PC-3 (cell line): ENCODE data around the gene TEX13B. TPM values are rescaled to one million over a fixed set of nuclear protein-coding genes. Genes with fewer than 3 reads are reported as not detected.

Source experiments
- ATAC-seq: fragments of 200-7000 bp; cut with Tn5 transposase; 2 replicates; pipeline ENCODE4 v1.9.1; 2020; ENCODE audit warnings: mild to moderate bottlenecking, moderate library complexity
- BruUV-seq: library from RNA; stranded (reverse); fragments of 400-500 nt; replicated peaks from 2 replicates; lab custom pipeline; 2021; lab: Mats Ljungman, UMichigan
- CTCF ChIA-PET: fragments of 300-600 bp; sonication (Branson Sonifier 250); formaldehyde crosslinking; loops from one replicate; lab custom pipeline; 2022; ENCODE audit warnings: antibody characterized with exemption; lab: Charles Lee
- POLR2A ChIA-PET: fragments of 300-600 bp; sonication (Branson Sonifier 250); formaldehyde crosslinking; loops from one replicate; lab custom pipeline; 2022; ENCODE audit warnings: antibody characterized with exemption; ENCODE audit not compliant: unreplicated experiment; lab: Charles Lee
- DNase-seq: peaks from one replicate; pipeline ENCODE4 v3.0.0-alpha.2; 2015
- H2AFZ ChIP-seq: fragments of 300-600 bp; sonication (generic); 2 replicates; pipeline ENCODE4 v1.6.0; 2016; ENCODE audit warnings: antibody characterized with exemption, low read length
- H3F3A ChIP-seq: fragments of 300-600 bp; sonication (generic); one replicate; pipeline ENCODE4 v1.6.0; 2017; ENCODE audit warnings: antibody characterized with exemption, low read length, control low read depth, mild to moderate bottlenecking; ENCODE audit not compliant: unreplicated experiment
- H3K27ac ChIP-seq: fragments of 300-600 bp; sonication (generic); 2 replicates; pipeline ENCODE4 v1.5.1; 2016; ENCODE audit warnings: mild to moderate bottlenecking, low read length
- H3K27me3 ChIP-seq: fragments of 300-600 bp; sonication (generic); 2 replicates; pipeline ENCODE4 v1.6.1; 2016; ENCODE audit warnings: low read length, mixed read lengths
- H3K36me3 ChIP-seq: fragments of 300-600 bp; sonication (generic); 2 replicates; pipeline ENCODE4 v1.6.1; 2016; ENCODE audit warnings: low read depth, mixed run types, low read length, mixed read lengths
- H3K4me1 ChIP-seq: fragments of 300-600 bp; sonication (generic); 2 replicates; pipeline ENCODE4 v1.5.1; 2016; ENCODE audit warnings: low read length; ENCODE audit not compliant: insufficient read depth
- H3K4me2 ChIP-seq: fragments of 300-600 bp; sonication (generic); 2 replicates; pipeline ENCODE4 v1.6.0; 2016; ENCODE audit warnings: low read length
- H3K4me3 ChIP-seq: fragments of 300-600 bp; sonication (generic); 2 replicates; pipeline ENCODE4 v1.5.1; 2016; ENCODE audit warnings: mild to moderate bottlenecking, low read length, mixed read lengths
- H3K79me2 ChIP-seq: fragments of 300-600 bp; sonication (generic); 2 replicates; pipeline ENCODE4 v1.6.1; 2017; ENCODE audit warnings: low read length, mixed read lengths
- H3K9ac ChIP-seq: fragments of 300-600 bp; sonication (generic); 2 replicates; pipeline ENCODE4 v1.6.0; 2016; ENCODE audit warnings: mild to moderate bottlenecking, low read length
- H3K9me2 ChIP-seq: fragments of 300-600 bp; sonication (generic); replicated peaks from 2 replicates; pipeline ENCODE4 v1.6.1; 2016; ENCODE audit warnings: mixed run types, low read length, mixed read lengths
- H3K9me3 ChIP-seq: fragments of 300-600 bp; sonication (generic); 2 replicates; pipeline ENCODE4 v1.6.1; 2016; ENCODE audit warnings: low read length, mixed read lengths
- H4K20me1 ChIP-seq: fragments of 300-600 bp; sonication (generic); 2 replicates; pipeline ENCODE4 v1.6.1; 2016; ENCODE audit warnings: low read length, mixed read lengths
- EZH2 ChIP-seq: fragments of 300-600 bp; sonication (generic); IDR thresholded peaks from one replicate; pipeline ENCODE4 v1.6.1; 2017; ENCODE audit warnings: antibody characterized with exemption, mild to moderate bottlenecking, low read length; ENCODE audit not compliant: unreplicated experiment
- EZH2phosphoT487 ChIP-seq: fragments of 300-600 bp; sonication (generic); IDR thresholded peaks from 2 replicates; pipeline ENCODE4 v1.6.1; 2018; ENCODE audit warnings: mild to moderate bottlenecking, antibody characterized with exemption, low read length, borderline replicate concordance
- intact Hi-C: fragments of 100-400 bp; cut with micrococcal nuclease; formaldehyde crosslinking; loops from 2 replicates; pipeline ENCODE4 v1.9.0; 2023
- total RNA-seq: library from RNA; depleted of rRNA; stranded (reverse); fragments of >200 nt; gene quantifications from 2 replicates; pipeline ENCODE4 v1.2.3, GENCODE V29; 2014
- TF ChIP-seq, protein P1 (sequence below): fragments of 300-600 bp; sonication (generic); conservative IDR thresholded peaks from 2 replicates; pipeline ENCODE4 v1.5.1; 2017; ENCODE audit warnings: antibody characterized with exemption, low read depth, mild to moderate bottlenecking, low read length

The TEX13B gene
- total RNA-seq, 1 experiment from 2014 or later, result not detected

DNA sequence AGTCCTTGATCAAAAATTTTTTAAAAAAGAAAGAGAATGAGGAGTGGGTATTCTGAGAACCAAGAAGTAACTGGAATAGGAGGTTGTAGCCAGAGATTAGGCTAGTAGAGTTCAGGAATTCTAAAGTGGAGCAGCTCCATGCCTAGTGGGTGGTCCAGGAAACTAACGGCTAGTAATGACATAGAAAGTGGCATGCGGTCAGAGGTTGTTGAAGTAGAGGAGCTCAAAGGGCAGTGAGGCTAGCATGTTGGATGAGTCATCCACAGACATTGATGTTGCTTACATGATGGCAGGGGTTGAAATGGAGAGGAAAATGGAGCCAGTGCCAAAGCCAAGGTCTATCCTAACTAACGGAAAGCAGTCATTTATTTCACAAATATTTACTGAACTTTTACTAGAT, 42.1 kb downstream of the TEX13B start:
- Histone ChIP-seq H3K4me1 (no peaks in the 10 kb centered on the region), H3K27me3 (no peaks in the 10 kb centered on the region), H3K9ac (no peak overlapping the region), H3K9me2 (no peaks in the 10 kb centered on the region), H3F3A (no peaks in the 10 kb centered on the region), H3K9me3 (no peaks in the 10 kb centered on the region), H3K27ac (no peak overlapping the region), H3K36me3 (no peaks in the 10 kb centered on the region), H4K20me1 (no peaks in the 10 kb centered on the region), H2AFZ (no peak overlapping the region), H3K4me3 (no peak overlapping the region), H3K79me2 (no peaks in the 10 kb centered on the region), H3K4me2 (no peak overlapping the region)
- DNase-seq (no peak), ATAC-seq (no peak)
- ChIA-PET CTCF (no interaction called here), POLR2A (no interaction called here)
- intact Hi-C loops, result no loop called here
- no TSS peak for BruUV-seq
- TF ChIP-seq EZH2 (no peak), EZH2phosphoT487 (no peak)
- TF ChIP-seq, protein P1, sequence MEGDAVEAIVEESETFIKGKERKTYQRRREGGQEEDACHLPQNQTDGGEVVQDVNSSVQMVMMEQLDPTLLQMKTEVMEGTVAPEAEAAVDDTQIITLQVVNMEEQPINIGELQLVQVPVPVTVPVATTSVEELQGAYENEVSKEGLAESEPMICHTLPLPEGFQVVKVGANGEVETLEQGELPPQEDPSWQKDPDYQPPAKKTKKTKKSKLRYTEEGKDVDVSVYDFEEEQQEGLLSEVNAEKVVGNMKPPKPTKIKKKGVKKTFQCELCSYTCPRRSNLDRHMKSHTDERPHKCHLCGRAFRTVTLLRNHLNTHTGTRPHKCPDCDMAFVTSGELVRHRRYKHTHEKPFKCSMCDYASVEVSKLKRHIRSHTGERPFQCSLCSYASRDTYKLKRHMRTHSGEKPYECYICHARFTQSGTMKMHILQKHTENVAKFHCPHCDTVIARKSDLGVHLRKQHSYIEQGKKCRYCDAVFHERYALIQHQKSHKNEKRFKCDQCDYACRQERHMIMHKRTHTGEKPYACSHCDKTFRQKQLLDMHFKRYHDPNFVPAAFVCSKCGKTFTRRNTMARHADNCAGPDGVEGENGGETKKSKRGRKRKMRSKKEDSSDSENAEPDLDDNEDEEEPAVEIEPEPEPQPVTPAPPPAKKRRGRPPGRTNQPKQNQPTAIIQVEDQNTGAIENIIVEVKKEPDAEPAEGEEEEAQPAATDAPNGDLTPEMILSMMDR, result no peak

DNA sequence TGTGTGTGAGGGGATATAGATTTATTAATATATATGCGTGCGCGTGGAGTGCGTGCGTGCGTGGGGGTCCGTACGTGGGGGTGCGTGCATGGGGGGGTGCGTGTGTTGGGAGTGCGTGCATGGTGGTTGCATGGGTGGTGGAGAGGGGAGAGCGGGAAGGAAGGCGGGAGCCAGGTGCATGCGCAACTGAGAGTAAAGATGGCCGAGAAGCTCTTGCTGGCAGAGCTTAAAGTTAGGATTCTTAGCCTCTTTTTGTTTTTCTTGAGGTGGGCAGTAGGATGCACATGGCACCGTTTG, 45.8 kb downstream of the TEX13B start:
- CTCF ChIA-PET, result no interaction called here
- no peak overlapping the region for H3K9ac ChIP-seq
- POLR2A ChIA-PET, result no interaction called here

DNA sequence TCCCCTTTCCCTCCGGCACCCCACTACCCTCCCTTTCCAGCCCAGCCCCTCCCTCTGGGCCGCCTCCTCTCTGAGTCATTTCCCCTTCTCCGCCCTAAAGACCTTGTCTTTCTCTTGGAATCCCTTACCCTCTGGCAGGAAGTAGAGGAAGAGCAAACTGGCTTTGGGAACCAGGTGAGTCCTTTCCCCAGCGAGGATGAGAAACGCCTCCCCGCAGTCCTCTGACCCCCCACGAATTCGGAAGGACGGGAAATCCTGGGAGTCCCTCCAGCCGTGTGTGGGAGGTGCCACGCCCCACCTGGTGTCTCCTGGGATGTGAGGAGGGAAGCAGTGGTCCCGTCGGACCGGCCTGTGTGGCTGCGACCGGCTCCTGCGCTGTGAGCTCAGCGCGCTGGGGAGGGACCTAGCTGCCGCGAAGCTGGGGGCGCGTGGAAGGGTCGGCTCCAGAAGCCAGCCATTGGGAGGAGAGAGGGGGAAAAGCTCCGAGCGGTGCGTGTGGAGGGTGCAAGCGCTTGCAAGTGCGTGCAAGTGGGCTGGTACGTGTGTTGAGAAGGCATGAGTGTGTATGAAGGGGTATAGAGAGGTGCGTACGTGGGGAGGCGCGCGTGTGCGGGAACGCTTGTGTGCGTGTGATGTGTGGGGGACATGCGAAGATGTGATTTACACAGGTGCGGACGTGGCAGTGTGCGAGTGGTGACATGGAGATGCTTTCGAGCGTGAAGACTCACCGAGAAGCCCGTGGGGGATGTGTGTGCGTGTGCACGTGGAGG, 46.3 kb downstream of the TEX13B start:
- H4K20me1 ChIP-seq, result no peaks in the 10 kb centered on the region
- ATAC-seq, result peak; percentile 80
- no TSS peak for BruUV-seq
- ChIA-PET CTCF (no interaction called here), POLR2A (no interaction called here)
- TF ChIP-seq, protein P1, result no peak
- TF ChIP-seq EZH2, result no peak
- TF ChIP-seq EZH2phosphoT487, result no peak
- no peaks in the 10 kb centered on the region for H3F3A ChIP-seq
- H3K36me3 ChIP-seq, result no peaks in the 10 kb centered on the region
- H3K27me3 ChIP-seq, result no peaks in the 10 kb centered on the region
- no peaks in the 10 kb centered on the region for H3K9me3 ChIP-seq
- peak overlapping the region; percentile 50 for H3K4me3 ChIP-seq
- no peak overlapping the region for H3K27ac ChIP-seq
- H3K4me1 ChIP-seq, result no peaks in the 10 kb centered on the region
- intact Hi-C loops, result no loop called here
- peak; percentile 49 for DNase-seq
- no peaks in the 10 kb centered on the region for H3K79me2 ChIP-seq
- H2AFZ ChIP-seq, result peak overlapping the region; percentile 57; the same call in 1 of the 2 replicates
- no peak overlapping the region for H3K9ac ChIP-seq
- peak overlapping the region; percentile 74 for H3K4me2 ChIP-seq
- H3K9me2 ChIP-seq, result no peaks in the 10 kb centered on the region

More for the DNA sequence above, 45.8 kb downstream of the TEX13B start:
- no peaks in the 10 kb centered on the region for H3F3A ChIP-seq
- H3K9me2 ChIP-seq, result no peaks in the 10 kb centered on the region
- no peaks in the 10 kb centered on the region for H3K27me3 ChIP-seq
- H3K36me3 ChIP-seq, result no peaks in the 10 kb centered on the region
- H3K79me2 ChIP-seq, result no peaks in the 10 kb centered on the region
- H3K27ac ChIP-seq, result no peak overlapping the region
- no peaks in the 10 kb centered on the region for H3K9me3 ChIP-seq
- no peak overlapping the region for H3K4me3 ChIP-seq
- H3K4me2 ChIP-seq, result no peak overlapping the region
- H3K4me1 ChIP-seq, result no peaks in the 10 kb centered on the region
- intact Hi-C loops, result no loop called here
- H4K20me1 ChIP-seq, result no peaks in the 10 kb centered on the region
- DNase-seq (no peak), ATAC-seq (no peak)
- H2AFZ ChIP-seq, result no peak overlapping the region
- TF ChIP-seq EZH2 (no peak), EZH2phosphoT487 (no peak)
- TF ChIP-seq, protein P1, result no peak
- no TSS peak for BruUV-seq
